Neural cell (in vitro differentiated cells): Measurements from ENCODE around the gene CDHR4. TPM values are rescaled to one million over a fixed set of nuclear protein-coding genes. Genes with fewer than 3 reads are reported as not detected.

Source experiments
- H2AFZ ChIP-seq: fragments of 200-600, 300-800 bp; sonication (generic), shearing (Covaris generic); 2 replicates; pipeline ENCODE4 v1.6.0; 2014; ENCODE audit warnings: low read depth, mild to moderate bottlenecking, antibody characterized with exemption, low read length, moderate library complexity
- H3F3A ChIP-seq: fragments of 200-600 bp; shearing (Covaris generic); 2 replicates; pipeline ENCODE4 v1.6.1; 2016; ENCODE audit warnings: mild to moderate bottlenecking, moderate library complexity, mixed read lengths, antibody characterized with exemption, low read length; ENCODE audit not compliant: insufficient read depth, poor library complexity, severe bottlenecking
- H3K27ac ChIP-seq: fragments of 200-600, 300-800 bp; sonication (generic), shearing (Covaris generic); 2 replicates; pipeline ENCODE4 v1.5.1; 2014; ENCODE audit warnings: mild to moderate bottlenecking, low read length, moderate library complexity
- H3K27me3 ChIP-seq: fragments of 300-800, 200-600 bp; sonication (generic), shearing (Covaris generic); 2 replicates; pipeline ENCODE4 v1.6.0; 2014; ENCODE audit warnings: mild to moderate bottlenecking, low read depth, low read length, moderate library complexity; ENCODE audit not compliant: insufficient read depth
- H3K36me3 ChIP-seq: fragments of 300-800, 200-600 bp; sonication (generic), shearing (Covaris generic); 2 replicates; pipeline ENCODE4 v1.5.1; 2014; ENCODE audit warnings: mild to moderate bottlenecking, antibody characterized with exemption, low read length, moderate library complexity; ENCODE audit not compliant: insufficient read depth
- H3K4me2 ChIP-seq: fragments of 300-800, 200-600 bp; sonication (generic), shearing (Covaris generic); 2 replicates; pipeline ENCODE4 v1.6.0; 2014; ENCODE audit warnings: mild to moderate bottlenecking, low read length
- H3K4me3 ChIP-seq: fragments of 300-800, 200-600 bp; sonication (generic), shearing (Covaris generic); 2 replicates; pipeline ENCODE4 v1.5.1; 2014; ENCODE audit warnings: mild to moderate bottlenecking, low read length, moderate library complexity
- H3K79me2 ChIP-seq: fragments of 200-600 bp; shearing (Covaris generic); replicated peaks from 2 replicates; pipeline ENCODE4 v1.6.0; 2014; ENCODE audit warnings: mild to moderate bottlenecking, low read length, moderate library complexity; ENCODE audit not compliant: insufficient read depth
- H3K9ac ChIP-seq: fragments of 300-800, 200-600 bp; sonication (generic), shearing (Covaris generic); 2 replicates; pipeline ENCODE4 v1.6.1; 2016; ENCODE audit warnings: mild to moderate bottlenecking, low read length, mixed read lengths
- H3K9me2 ChIP-seq: fragments of 200-600 bp; shearing (Covaris generic); 2 replicates; pipeline ENCODE4 v1.6.1; 2016; ENCODE audit warnings: mild to moderate bottlenecking, low read length, mixed read lengths; ENCODE audit not compliant: insufficient read depth
- H3K9me3 ChIP-seq: fragments of 200-600, 300-800 bp; sonication (generic), shearing (Covaris generic); 2 replicates; pipeline ENCODE4 v1.6.1; 2016; ENCODE audit warnings: mild to moderate bottlenecking, mixed run types, low read length, moderate library complexity, mixed read lengths
- H4K20me1 ChIP-seq: fragments of 200-600 bp; shearing (Covaris generic); 2 replicates; pipeline ENCODE4 v1.6.1; 2016; ENCODE audit warnings: mild to moderate bottlenecking, mixed run types; ENCODE audit not compliant: insufficient read depth
- CTCF ChIP-seq: fragments of 450-650 bp; IDR thresholded peaks from 2 replicates; pipeline ENCODE4 v1.5.1; 2014; ENCODE audit warnings: antibody characterized with exemption, mild to moderate bottlenecking, moderate library complexity; ENCODE audit not compliant: poor library complexity, severe bottlenecking
- EP300 ChIP-seq: fragments of 450-650 bp; conservative IDR thresholded peaks from 2 replicates; pipeline ENCODE4 v1.6.1; 2014; ENCODE audit warnings: antibody characterized with exemption, mild to moderate bottlenecking, moderate library complexity; ENCODE audit not compliant: poor library complexity, severe bottlenecking
- EZH2 ChIP-seq: fragments of 200-600, 300-800 bp; shearing (Covaris generic), sonication (generic); IDR thresholded peaks from 2 replicates; pipeline ENCODE4 v1.6.1; 2014; ENCODE audit warnings: antibody characterized with exemption, low read length, borderline replicate concordance, mild to moderate bottlenecking; ENCODE audit not compliant: insufficient read depth, poor library complexity, severe bottlenecking
- MXI1 ChIP-seq: fragments of 450-650 bp; conservative IDR thresholded peaks from 2 replicates; pipeline ENCODE4 v1.6.1; 2014; ENCODE audit warnings: antibody characterized with exemption, mild to moderate bottlenecking; ENCODE audit not compliant: poor library complexity, severe bottlenecking
- POLR2AphosphoS5 ChIP-seq: IDR thresholded peaks from 2 replicates; pipeline ENCODE4 v1.6.1; 2012
- RAD21 ChIP-seq: fragments of 450-650 bp; conservative IDR thresholded peaks from 2 replicates; pipeline ENCODE4 v1.6.1; 2014; ENCODE audit warnings: antibody characterized with exemption, mild to moderate bottlenecking, moderate library complexity
- REST ChIP-seq: IDR thresholded peaks from 2 replicates; pipeline ENCODE4 v1.6.1; 2012; ENCODE audit warnings: borderline replicate concordance
- SMC3 ChIP-seq: fragments of 450-650 bp; conservative IDR thresholded peaks from 2 replicates; pipeline ENCODE4 v1.6.1; 2014; ENCODE audit warnings: antibody characterized with exemption, mild to moderate bottlenecking, moderate library complexity; ENCODE audit not compliant: poor library complexity
- TAF1 ChIP-seq: IDR thresholded peaks from 2 replicates; pipeline ENCODE4 v1.6.1; 2012; ENCODE audit warnings: low read depth
- polyA plus RNA-seq: library from polyadenylated mRNA; depleted of rRNA; stranded (reverse); fragments of >200 nt; gene quantifications from 2 replicates; pipeline ENCODE4 v1.2.3, GENCODE V29; 2014

CDHR4 gene
- polyA plus RNA-seq, 1 donor from 2014 or later, result not detected

- no peaks in the 10 kb centered on the region for H3K9me2 ChIP-seq
- H3F3A ChIP-seq, result no peaks in the 10 kb centered on the region
- H3K4me2 ChIP-seq, result no peak overlapping the region
- TF ChIP-seq RAD21 (no peak), REST (no peak), EZH2 (no peak), SMC3 (no peak)
- H2AFZ ChIP-seq, result no peak overlapping the region
- no peaks in the 10 kb centered on the region for H3K79me2 ChIP-seq
- peaks cover 14% of the 10 kb centered on the region for H3K27me3 ChIP-seq
- no peaks in the 10 kb centered on the region for H3K36me3 ChIP-seq
- no peak overlapping the region for H3K27ac ChIP-seq
- no peaks in the 10 kb centered on the region for H4K20me1 ChIP-seq
- H3K9me3 ChIP-seq, result no peaks in the 10 kb centered on the region
- H3K4me3 ChIP-seq, result no peak overlapping the region
- H3K9ac ChIP-seq, result no peak overlapping the region
Measured at GRCh38 chr3:49805897-49806701, 6.4 kb upstream of the CDHR4 start.

GRCh38 chr3:49805367-49805782 lies 5.7 kb upstream of the CDHR4 start:
- Histone ChIP-seq H3K79me2 (no peaks in the 10 kb centered on the region), H3F3A (no peaks in the 10 kb centered on the region), H3K4me3 (no peak overlapping the region), H3K27me3 (peaks cover 14% of the 10 kb centered on the region), H3K9me2 (no peaks in the 10 kb centered on the region), H3K9me3 (no peaks in the 10 kb centered on the region), H2AFZ (no peak overlapping the region), H3K4me2 (no peak overlapping the region), H3K9ac (no peak overlapping the region), H4K20me1 (no peaks in the 10 kb centered on the region), H3K27ac (no peak overlapping the region), H3K36me3 (no peaks in the 10 kb centered on the region)
- TF ChIP-seq POLR2AphosphoS5 (no peak), EZH2 (no peak), RAD21 (no peak), CTCF (no peak), EP300 (no peak), REST (no peak), SMC3 (no peak), MXI1 (no peak), TAF1 (no peak)
